Measurements from ENCODE around the gene SMOC2. TPM values are rescaled to one million over a fixed set of nuclear protein-coding genes. Genes with fewer than 3 reads are reported as not detected.

SMOC2 gene
- total and polyA plus RNA-seq, 2 of the 4 experiments (the other 2 are of a cell fraction), result not detected

DNA sequence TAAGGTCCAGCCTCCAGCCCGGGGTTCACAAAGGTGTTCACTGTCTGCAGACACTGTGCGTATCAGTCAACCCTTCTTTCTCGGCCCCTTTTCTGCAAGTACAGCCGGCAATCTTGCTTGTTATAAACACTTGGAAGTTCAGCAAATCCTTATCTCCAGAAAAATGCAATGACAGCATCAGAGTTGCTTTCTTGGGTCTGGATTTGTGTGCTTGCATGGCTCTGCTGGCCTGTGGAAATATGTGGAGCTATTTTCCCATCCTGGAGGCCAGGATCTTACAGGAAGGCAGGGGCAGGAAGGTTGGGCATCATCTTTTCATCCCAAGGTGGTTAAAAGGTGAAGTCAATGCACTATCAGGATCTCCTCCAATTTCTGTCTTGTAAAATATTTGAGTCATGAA, 100.3 kb downstream of the SMOC2 start:
- intact Hi-C loops (cut with micrococcal nuclease) (no loop called here), in situ Hi-C loops (cut with MboI; ENCODE audit: low sequenced_read_pairs) (no loop called here), dilution Hi-C loops (cut with HindIII; ENCODE audit: low sequenced_read_pairs, unreplicated experiment) (no loop called here)
- BruUV-seq (replicated peaks), result no TSS peak
- Histone ChIP-seq H4K8ac (ENCODE audit: low read depth in 2 of 2, low read length in 2 of 2) (no peak overlapping the region), H3K9ac (ENCODE audit: low read depth, low read length) (no peak overlapping the region), H2BK20ac (ENCODE audit: low read depth, low read length) (no peak overlapping the region), H3K4me2 (ENCODE audit: low read depth, low read length) (no peak overlapping the region), H3K9me1 (ENCODE audit: insufficient read depth, low read length) (no peaks in the 10 kb centered on the region), H3K9me3 (ENCODE audit: control insufficient read depth, insufficient read depth, low read length) (peaks cover 48% of the 10 kb centered on the region), H2AFZ (replicated peaks; ENCODE audit: low read length, poor library complexity) (no peak overlapping the region), H3K27me3 (ENCODE audit: control insufficient read depth, insufficient read depth, low read length) (no peaks in the 10 kb centered on the region), H3K23ac (ENCODE audit: low read depth, low read length) (no peak overlapping the region), H4K20me1 (ENCODE audit: insufficient read depth, low read length) (no peaks in the 10 kb centered on the region), H3K4me1 (ENCODE audit: control insufficient read depth, insufficient read depth, low read length) (no peaks in the 10 kb centered on the region), H3K4ac (ENCODE audit: low read depth, low read length) (no peak overlapping the region), H3K56ac (ENCODE audit: extremely low read depth, insufficient read depth, low read length) (no peak overlapping the region), H2AK9ac (replicated peaks; ENCODE audit: low read depth, low read length, poor library complexity) (no peak overlapping the region), H3K14ac (replicated peaks; ENCODE audit: low read depth, low read length) (no peak overlapping the region), H4K5ac (ENCODE audit: low read depth, low read length) (no peak overlapping the region), H3K4me3 (ENCODE audit: insufficient read depth, low read depth, low read length) (no peak overlapping the region), H3K18ac (ENCODE audit: low read depth, low read length) (no peak overlapping the region), H2BK120ac (ENCODE audit: low read depth, low read length) (no peak overlapping the region), H2BK5ac (ENCODE audit: low read depth, low read length, poor library complexity, severe bottlenecking) (no peak overlapping the region), H3K79me1 (ENCODE audit: low read depth in 1 of 2, low read length in 2 of 2) (no peaks in the 10 kb centered on the region), H2AK5ac (ENCODE audit: low read depth, low read length) (no peak overlapping the region), H4K91ac (ENCODE audit: insufficient read depth, low read depth, low read length) (no peak overlapping the region), H3K36me3 (ENCODE audit: control insufficient read depth, insufficient read depth, low read length) (no peaks in the 10 kb centered on the region), H3K27ac (ENCODE audit: insufficient read depth, low read length) (no peak overlapping the region), H2BK15ac (ENCODE audit: low read depth, low read length) (no peak overlapping the region)
- no peak for DNase-seq
- no peak for ATAC-seq (ENCODE audit: low read depth)
- WGBS, 2 experiments (ENCODE audit: extremely low coverage in 2 of 2, insufficient read length in 1 of 2), result no CpG with 5 or more reads among the region's 4 CpGs
- TF ChIP-seq RFX5 (IDR thresholded peaks at IDR 0.05; ENCODE audit: low read depth, low read length) (no peak), RCOR1 (IDR thresholded peaks at IDR 0.05; ENCODE audit: insufficient replicate concordance, low read length) (no peak)
- TF ChIP-seq, protein P1, sequence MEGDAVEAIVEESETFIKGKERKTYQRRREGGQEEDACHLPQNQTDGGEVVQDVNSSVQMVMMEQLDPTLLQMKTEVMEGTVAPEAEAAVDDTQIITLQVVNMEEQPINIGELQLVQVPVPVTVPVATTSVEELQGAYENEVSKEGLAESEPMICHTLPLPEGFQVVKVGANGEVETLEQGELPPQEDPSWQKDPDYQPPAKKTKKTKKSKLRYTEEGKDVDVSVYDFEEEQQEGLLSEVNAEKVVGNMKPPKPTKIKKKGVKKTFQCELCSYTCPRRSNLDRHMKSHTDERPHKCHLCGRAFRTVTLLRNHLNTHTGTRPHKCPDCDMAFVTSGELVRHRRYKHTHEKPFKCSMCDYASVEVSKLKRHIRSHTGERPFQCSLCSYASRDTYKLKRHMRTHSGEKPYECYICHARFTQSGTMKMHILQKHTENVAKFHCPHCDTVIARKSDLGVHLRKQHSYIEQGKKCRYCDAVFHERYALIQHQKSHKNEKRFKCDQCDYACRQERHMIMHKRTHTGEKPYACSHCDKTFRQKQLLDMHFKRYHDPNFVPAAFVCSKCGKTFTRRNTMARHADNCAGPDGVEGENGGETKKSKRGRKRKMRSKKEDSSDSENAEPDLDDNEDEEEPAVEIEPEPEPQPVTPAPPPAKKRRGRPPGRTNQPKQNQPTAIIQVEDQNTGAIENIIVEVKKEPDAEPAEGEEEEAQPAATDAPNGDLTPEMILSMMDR (conservative IDR thresholded peaks at IDR 0.05; ENCODE audit: low read depth, low read length), result no peak
- ChIA-PET POLR2A (ENCODE audit: unreplicated experiment) (no interaction called here), CTCF (no interaction called here)

Data from IMR-90 (cell line).